ENCODE data around the gene LPCAT2. TPM values are rescaled to one million over a fixed set of nuclear protein-coding genes. Genes with fewer than 3 reads are reported as not detected.

LPCAT2 gene
- total RNA-seq, 2 donors from 2014 or later = 6.4 to 6.8 TPM

DNA sequence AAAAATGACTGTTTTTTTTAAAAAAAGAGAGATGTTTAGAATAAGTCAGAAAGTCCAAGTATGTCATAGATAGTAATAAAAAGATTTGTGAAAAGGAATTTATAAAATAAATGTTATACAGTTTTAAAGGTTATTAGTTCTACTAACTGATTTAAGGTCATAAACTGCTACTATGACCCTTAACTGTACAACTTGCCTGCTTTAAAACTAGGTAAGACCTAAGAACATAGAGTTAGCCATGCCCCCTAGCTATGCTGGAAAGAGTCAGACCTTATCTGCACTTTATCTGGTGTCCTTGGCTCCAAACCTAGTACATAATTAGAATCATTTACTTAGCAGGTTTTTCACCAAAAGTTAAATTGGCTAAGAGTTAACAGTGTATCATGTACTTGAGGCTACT, 123.4 kb downstream of the LPCAT2 start:
- Histone ChIP-seq H3K9me3 (ENCODE audit: control insufficient read depth, low read length) (peaks cover 26% of the 10 kb centered on the region), H3K4me3 (ENCODE audit: low read length) (no peak overlapping the region), H3K27ac (ENCODE audit: low read depth, low read length) (no peak overlapping the region), H3K27me3 (ENCODE audit: control insufficient read depth, insufficient read depth, low read length, poor library complexity, severe bottlenecking) (no peaks in the 10 kb centered on the region), H3K36me3 (ENCODE audit: control insufficient read depth, insufficient read depth, low read length) (no peaks in the 10 kb centered on the region), H3K9ac (ENCODE audit: extremely low read depth, low read length, poor library complexity, severe bottlenecking) (no peak overlapping the region), H3K4me1 (ENCODE audit: control insufficient read depth, insufficient read depth, low read length) (no peaks in the 10 kb centered on the region)
- TF ChIP-seq, protein P1, sequence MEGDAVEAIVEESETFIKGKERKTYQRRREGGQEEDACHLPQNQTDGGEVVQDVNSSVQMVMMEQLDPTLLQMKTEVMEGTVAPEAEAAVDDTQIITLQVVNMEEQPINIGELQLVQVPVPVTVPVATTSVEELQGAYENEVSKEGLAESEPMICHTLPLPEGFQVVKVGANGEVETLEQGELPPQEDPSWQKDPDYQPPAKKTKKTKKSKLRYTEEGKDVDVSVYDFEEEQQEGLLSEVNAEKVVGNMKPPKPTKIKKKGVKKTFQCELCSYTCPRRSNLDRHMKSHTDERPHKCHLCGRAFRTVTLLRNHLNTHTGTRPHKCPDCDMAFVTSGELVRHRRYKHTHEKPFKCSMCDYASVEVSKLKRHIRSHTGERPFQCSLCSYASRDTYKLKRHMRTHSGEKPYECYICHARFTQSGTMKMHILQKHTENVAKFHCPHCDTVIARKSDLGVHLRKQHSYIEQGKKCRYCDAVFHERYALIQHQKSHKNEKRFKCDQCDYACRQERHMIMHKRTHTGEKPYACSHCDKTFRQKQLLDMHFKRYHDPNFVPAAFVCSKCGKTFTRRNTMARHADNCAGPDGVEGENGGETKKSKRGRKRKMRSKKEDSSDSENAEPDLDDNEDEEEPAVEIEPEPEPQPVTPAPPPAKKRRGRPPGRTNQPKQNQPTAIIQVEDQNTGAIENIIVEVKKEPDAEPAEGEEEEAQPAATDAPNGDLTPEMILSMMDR (conservative IDR thresholded peaks at IDR 0.05) = no peak
- H3K27me3 Mint-ChIP-seq (ENCODE audit: insufficient read depth) = peaks cover 10% of the 10 kb centered on the region
- H3K27ac Mint-ChIP-seq = no peak overlapping the region
- no peak overlapping the region for H3K4me3 Mint-ChIP-seq
- H3K9me3 Mint-ChIP-seq = peaks cover 29% of the 10 kb centered on the region
- no peaks in the 10 kb centered on the region for H3K36me3 Mint-ChIP-seq (ENCODE audit: low read depth)
- no peak for DNase-seq
- peaks cover 4% of the 10 kb centered on the region for H3K4me1 Mint-ChIP-seq

DNA sequence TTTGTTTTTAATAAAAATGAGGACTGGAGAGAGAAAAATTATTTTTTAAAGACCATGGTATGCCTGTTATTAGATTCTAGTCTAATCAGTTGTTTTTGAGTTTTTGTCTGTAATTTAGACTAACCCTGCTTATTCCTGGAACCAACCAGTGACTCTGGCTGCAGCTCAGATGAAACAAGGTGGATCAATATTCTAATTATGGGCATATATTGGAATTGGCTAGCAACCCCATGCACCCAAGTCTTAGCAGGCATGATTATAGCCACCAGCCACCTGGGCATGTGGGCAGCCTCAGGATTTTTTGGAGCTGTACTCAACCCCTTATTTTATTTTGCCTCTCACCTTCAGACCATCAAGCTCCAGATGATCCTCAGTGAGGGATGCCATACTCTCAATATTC, 125.3 kb downstream of the LPCAT2 start:
- Histone ChIP-seq H3K9me3 (ENCODE audit: control insufficient read depth, low read length) (peaks cover 26% of the 10 kb centered on the region), H3K4me3 (ENCODE audit: low read length) (no peak overlapping the region), H3K36me3 (ENCODE audit: control insufficient read depth, insufficient read depth, low read length) (no peaks in the 10 kb centered on the region), H3K27me3 (ENCODE audit: control insufficient read depth, insufficient read depth, low read length, poor library complexity, severe bottlenecking) (no peaks in the 10 kb centered on the region), H3K4me1 (ENCODE audit: control insufficient read depth, insufficient read depth, low read length) (no peaks in the 10 kb centered on the region), H3K9ac (ENCODE audit: extremely low read depth, low read length, poor library complexity, severe bottlenecking) (no peak overlapping the region), H3K27ac (ENCODE audit: low read depth, low read length) (no peak overlapping the region)
- no peaks in the 10 kb centered on the region for H3K36me3 Mint-ChIP-seq (ENCODE audit: low read depth)
- peaks cover 17% of the 10 kb centered on the region for H3K9me3 Mint-ChIP-seq
- H3K4me1 Mint-ChIP-seq = no peaks in the 10 kb centered on the region
- no peak overlapping the region for H3K27ac Mint-ChIP-seq
- DNase-seq = no peak
- no peak overlapping the region for H3K4me3 Mint-ChIP-seq
- TF ChIP-seq, protein P1 (conservative IDR thresholded peaks at IDR 0.05) = no peak
- H3K27me3 Mint-ChIP-seq (ENCODE audit: insufficient read depth) = peaks cover 9% of the 10 kb centered on the region

Other genes starting within 250 kb of the LPCAT2 start
- 1 to 10 TPM in 1 of 2 donors, under 1 TPM in 1; 0.55 to 1.1 TPM for gene IRX6, start 184.9 kb upstream of the LPCAT2 start, total RNA-seq
- 10 to 100 TPM; 65.0 to 80.4 TPM for gene MMP2, start 29.9 kb upstream of the LPCAT2 start, total RNA-seq
- under 1 TPM; 0.26 to 0.35 TPM for gene CAPNS2, start 57.6 kb downstream of the LPCAT2 start, total RNA-seq
- 1 to 10 TPM in 1 of 2 donors, not detected in 1; 1.1 TPM for gene SLC6A2, start 146.9 kb downstream of the LPCAT2 start, total RNA-seq